HL-60 (cell line): ENCODE measurements around the gene KRR1.

ENCODE experiments used
- GABPA ChIP-seq: IDR thresholded peaks from 2 replicates; pipeline ENCODE4 v1.6.1; 2012; ENCODE audit warnings: low read depth
- POLR2AphosphoS5 ChIP-seq: IDR thresholded peaks from 2 replicates; pipeline ENCODE4 v1.6.1; 2012; ENCODE audit warnings: low read depth
- SPI1 ChIP-seq: IDR thresholded peaks from 2 replicates; pipeline ENCODE4 v1.6.1; 2012; ENCODE audit warnings: low read depth, mild to moderate bottlenecking, borderline replicate concordance
- TF ChIP-seq, protein P1 (sequence below): IDR thresholded peaks from one replicate; pipeline ENCODE4 v1.5.1; 2011; ENCODE audit warnings: low read length, control low read depth, inconsistent platforms; ENCODE audit not compliant: insufficient read depth
- TF ChIP-seq, protein P2 (sequence below): IDR thresholded peaks from 2 replicates; pipeline ENCODE4 v1.6.1; 2012; ENCODE audit warnings: low read depth; ENCODE audit not compliant: insufficient replicate concordance

- TF ChIP-seq SPI1, result no peak
- TF ChIP-seq, protein P1, sequence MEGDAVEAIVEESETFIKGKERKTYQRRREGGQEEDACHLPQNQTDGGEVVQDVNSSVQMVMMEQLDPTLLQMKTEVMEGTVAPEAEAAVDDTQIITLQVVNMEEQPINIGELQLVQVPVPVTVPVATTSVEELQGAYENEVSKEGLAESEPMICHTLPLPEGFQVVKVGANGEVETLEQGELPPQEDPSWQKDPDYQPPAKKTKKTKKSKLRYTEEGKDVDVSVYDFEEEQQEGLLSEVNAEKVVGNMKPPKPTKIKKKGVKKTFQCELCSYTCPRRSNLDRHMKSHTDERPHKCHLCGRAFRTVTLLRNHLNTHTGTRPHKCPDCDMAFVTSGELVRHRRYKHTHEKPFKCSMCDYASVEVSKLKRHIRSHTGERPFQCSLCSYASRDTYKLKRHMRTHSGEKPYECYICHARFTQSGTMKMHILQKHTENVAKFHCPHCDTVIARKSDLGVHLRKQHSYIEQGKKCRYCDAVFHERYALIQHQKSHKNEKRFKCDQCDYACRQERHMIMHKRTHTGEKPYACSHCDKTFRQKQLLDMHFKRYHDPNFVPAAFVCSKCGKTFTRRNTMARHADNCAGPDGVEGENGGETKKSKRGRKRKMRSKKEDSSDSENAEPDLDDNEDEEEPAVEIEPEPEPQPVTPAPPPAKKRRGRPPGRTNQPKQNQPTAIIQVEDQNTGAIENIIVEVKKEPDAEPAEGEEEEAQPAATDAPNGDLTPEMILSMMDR, result no peak
- TF ChIP-seq GABPA, result no peak
- TF ChIP-seq, protein P2, sequence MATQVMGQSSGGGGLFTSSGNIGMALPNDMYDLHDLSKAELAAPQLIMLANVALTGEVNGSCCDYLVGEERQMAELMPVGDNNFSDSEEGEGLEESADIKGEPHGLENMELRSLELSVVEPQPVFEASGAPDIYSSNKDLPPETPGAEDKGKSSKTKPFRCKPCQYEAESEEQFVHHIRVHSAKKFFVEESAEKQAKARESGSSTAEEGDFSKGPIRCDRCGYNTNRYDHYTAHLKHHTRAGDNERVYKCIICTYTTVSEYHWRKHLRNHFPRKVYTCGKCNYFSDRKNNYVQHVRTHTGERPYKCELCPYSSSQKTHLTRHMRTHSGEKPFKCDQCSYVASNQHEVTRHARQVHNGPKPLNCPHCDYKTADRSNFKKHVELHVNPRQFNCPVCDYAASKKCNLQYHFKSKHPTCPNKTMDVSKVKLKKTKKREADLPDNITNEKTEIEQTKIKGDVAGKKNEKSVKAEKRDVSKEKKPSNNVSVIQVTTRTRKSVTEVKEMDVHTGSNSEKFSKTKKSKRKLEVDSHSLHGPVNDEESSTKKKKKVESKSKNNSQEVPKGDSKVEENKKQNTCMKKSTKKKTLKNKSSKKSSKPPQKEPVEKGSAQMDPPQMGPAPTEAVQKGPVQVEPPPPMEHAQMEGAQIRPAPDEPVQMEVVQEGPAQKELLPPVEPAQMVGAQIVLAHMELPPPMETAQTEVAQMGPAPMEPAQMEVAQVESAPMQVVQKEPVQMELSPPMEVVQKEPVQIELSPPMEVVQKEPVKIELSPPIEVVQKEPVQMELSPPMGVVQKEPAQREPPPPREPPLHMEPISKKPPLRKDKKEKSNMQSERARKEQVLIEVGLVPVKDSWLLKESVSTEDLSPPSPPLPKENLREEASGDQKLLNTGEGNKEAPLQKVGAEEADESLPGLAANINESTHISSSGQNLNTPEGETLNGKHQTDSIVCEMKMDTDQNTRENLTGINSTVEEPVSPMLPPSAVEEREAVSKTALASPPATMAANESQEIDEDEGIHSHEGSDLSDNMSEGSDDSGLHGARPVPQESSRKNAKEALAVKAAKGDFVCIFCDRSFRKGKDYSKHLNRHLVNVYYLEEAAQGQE, result no peak
- no peak for TF ChIP-seq POLR2AphosphoS5
Measured at GRCh38 chr12:75551477-75551876, 40.1 kb upstream of the KRR1 start.
